HepG2 (cell line): Measurements from ENCODE around the gene SLC17A9. TPM values are rescaled to one million over a fixed set of nuclear protein-coding genes. Genes with fewer than 3 reads are reported as not detected.

Experiments
- ATAC-seq: fragments of 200-7000 bp; cut with Tn5 transposase; 3 replicates; pipeline ENCODE4 v1.9.1; 2020; ENCODE audit warnings: mild to moderate bottlenecking, moderate library complexity
- BruUV-seq: library from RNA; stranded (reverse); fragments of 400-500 nt; replicated peaks from 2 replicates; lab custom pipeline; 2021; lab: Mats Ljungman, UMichigan
- CTCF ChIA-PET: fragments of 300-600 bp; formaldehyde crosslinking; extraction: SDS; loops from one replicate; lab custom pipeline; 2021; ENCODE audit warnings: low total read pairs, inconsistent platforms, low intra/inter-chr PET ratio; lab: Yijun Ruan, JAX
- POLR2A ChIA-PET: fragments of 350-600 bp; sonication (Branson Sonifier 250); formaldehyde crosslinking; loops from one replicate; lab custom pipeline; 2020; ENCODE audit warnings: antibody characterized with exemption, inconsistent platforms; lab: Yijun Ruan, JAX
- DNase-seq: peaks from one replicate; pipeline ENCODE4 v3.0.0-alpha.2; 2015; ENCODE audit warnings: low spot score
- FAIRE-seq: peaks from 3 replicates; lab custom pipeline; 2011; peaks lifted over from hg19 to GRCh38; lab: Jason Lieb, UNC
- H2AFZ ChIP-seq: one replicate; pipeline ENCODE4 v1.6.1; 2011; ENCODE audit warnings: low read length, inconsistent platforms
- H3K27ac ChIP-seq: fragments of 300-600 bp; 3 replicates; pipeline ENCODE4 v1.8.0; 2011; ENCODE audit warnings: mixed run types, mild to moderate bottlenecking, mixed read lengths, low read length, inconsistent platforms; ENCODE audit not compliant: insufficient read depth; ENCODE audit errors: extremely low read length
- H3K27me3 ChIP-seq, 2 experiments: fragments of 200-600 bp in 1 of 2; 2 replicates in 1 of 2; 3 replicates in 1 of 2; pipeline versions ENCODE4 v1.6.0 to v1.8.0; 2011; ENCODE audit warnings: low read length in 2 of 2, mild to moderate bottlenecking in 2 of 2, moderate library complexity in 2 of 2, inconsistent platforms in 1 of 2; ENCODE audit not compliant: insufficient read depth in 2 of 2, control insufficient read depth in 1 of 2
- H3K36me3 ChIP-seq, 2 experiments: fragments of 200-600 bp in 1 of 2; replicated peaks in 1 of 2; 2 replicates in 1 of 2; 3 replicates in 1 of 2; pipeline versions ENCODE4 v1.5.1 to v1.8.0; 2011; ENCODE audit warnings: low read length in 2 of 2, inconsistent platforms in 1 of 2; ENCODE audit not compliant: insufficient read depth in 2 of 2, control insufficient read depth in 1 of 2
- H3K4me1 ChIP-seq: 2 replicates; pipeline ENCODE4 v1.5.1; 2012; ENCODE audit warnings: low read length, inconsistent platforms; ENCODE audit not compliant: insufficient read depth
- H3K4me2 ChIP-seq: 2 replicates; pipeline ENCODE4 v1.6.0; 2011; ENCODE audit warnings: low read depth, low read length, inconsistent platforms
- H3K4me3 ChIP-seq, 3 experiments: fragments of 200-600 bp in 1 of 3; sonication (generic), shearing (Covaris generic) in 1 of 3; replicated peaks in 1 of 3; 2 replicates each; pipeline ENCODE4 v1.5.1; 2011 to 2016; ENCODE audit warnings: low read length in 3 of 3, inconsistent platforms in 2 of 3, low read depth in 2 of 3, mild to moderate bottlenecking in 2 of 3, control low read depth in 1 of 3, mixed read lengths in 1 of 3; ENCODE audit not compliant: insufficient read depth in 1 of 3
- H3K79me2 ChIP-seq: one replicate; pipeline ENCODE4 v1.6.1; 2011; ENCODE audit warnings: low read length, inconsistent platforms; ENCODE audit not compliant: insufficient read depth
- H3K9ac ChIP-seq: 2 replicates; pipeline ENCODE4 v1.6.0; 2011; ENCODE audit warnings: mild to moderate bottlenecking, low read depth, low read length, inconsistent platforms; ENCODE audit not compliant: insufficient read depth
- H3K9me3 ChIP-seq: 2 replicates; pipeline ENCODE4 v1.5.1; 2012; ENCODE audit warnings: mild to moderate bottlenecking, low read length
- H4K20me1 ChIP-seq: 2 replicates; pipeline ENCODE4 v1.6.0; 2011; ENCODE audit warnings: inconsistent platforms, mild to moderate bottlenecking, low read length, moderate library complexity; ENCODE audit not compliant: insufficient read depth
- AKAP8 ChIP-seq: sonication (generic); formaldehyde crosslinking; IDR thresholded peaks from 2 replicates; pipeline ENCODE4 v1.5.1; 2020; ENCODE audit warnings: mild to moderate bottlenecking, missing genetic modification reagents
- GABPB1 ChIP-seq: IDR thresholded peaks from 2 replicates; pipeline ENCODE4 v1.6.1; 2016; ENCODE audit warnings: mild to moderate bottlenecking, missing genetic modification reagents, moderate library complexity, missing compliant biosample characterization
- GZF1 ChIP-seq: sonication (generic); formaldehyde crosslinking; IDR thresholded peaks from 2 replicates; pipeline ENCODE4 v1.5.1; 2020; ENCODE audit warnings: mild to moderate bottlenecking, missing genetic modification reagents
- HIVEP1 ChIP-seq: sonication (generic); formaldehyde crosslinking; IDR thresholded peaks from 2 replicates; pipeline ENCODE4 v1.4.0; 2020; ENCODE audit warnings: mild to moderate bottlenecking, missing genetic modification reagents
- IRF2 ChIP-seq: IDR thresholded peaks from 2 replicates; pipeline ENCODE4 v1.6.1; 2018; ENCODE audit warnings: missing genetic modification reagents, missing compliant biosample characterization
- JDP2 ChIP-seq: sonication (generic); formaldehyde crosslinking; IDR thresholded peaks from 2 replicates; pipeline ENCODE4 v1.8.1; 2022; ENCODE audit warnings: missing genetic modification reagents, borderline replicate concordance
- PAX8 ChIP-seq: sonication (generic); formaldehyde crosslinking; IDR thresholded peaks from 2 replicates; pipeline ENCODE4 v1.8.0; 2022; ENCODE audit warnings: mild to moderate bottlenecking, missing genetic modification reagents, borderline replicate concordance
- TBL1XR1 ChIP-seq: fragments of 150-350 bp; IDR thresholded peaks from 2 replicates; pipeline ENCODE4 v1.6.1; 2014; ENCODE audit warnings: borderline replicate concordance, low read length; ENCODE audit not compliant: partially characterized antibody
- ZMAT3 ChIP-seq: sonication (generic); formaldehyde crosslinking; conservative IDR thresholded peaks from 2 replicates; pipeline ENCODE4 v1.7.0; 2021; ENCODE audit warnings: missing genetic modification reagents
- ZNF253 ChIP-seq: sonication (generic); formaldehyde crosslinking; IDR thresholded peaks from 2 replicates; pipeline ENCODE4 v1.8.0; 2022; ENCODE audit warnings: mild to moderate bottlenecking, missing genetic modification reagents, borderline replicate concordance
- ZNF350 ChIP-seq: sonication (generic); formaldehyde crosslinking; IDR thresholded peaks from 2 replicates; pipeline ENCODE4 v1.4.0; 2020; ENCODE audit warnings: mild to moderate bottlenecking, low read depth, missing genetic modification reagents, borderline replicate concordance
- ZNF530 ChIP-seq: sonication (generic); formaldehyde crosslinking; IDR thresholded peaks from 2 replicates; pipeline ENCODE4 v1.5.0; 2020; ENCODE audit warnings: low read depth, mild to moderate bottlenecking, missing genetic modification reagents
- ZNF546 ChIP-seq: sonication (generic); formaldehyde crosslinking; conservative IDR thresholded peaks from 2 replicates; pipeline ENCODE4 v1.8.1; 2023; ENCODE audit warnings: mild to moderate bottlenecking, missing genetic modification reagents
- ZNF790 ChIP-seq: sonication (generic); formaldehyde crosslinking; IDR thresholded peaks from 2 replicates; pipeline ENCODE4 v1.8.0; 2022; ENCODE audit warnings: missing genetic modification reagents, mild to moderate bottlenecking, borderline replicate concordance
- ZSCAN21 ChIP-seq: sonication (generic); formaldehyde crosslinking; IDR thresholded peaks from 2 replicates; pipeline ENCODE4 v1.8.0; 2022; ENCODE audit warnings: mild to moderate bottlenecking, missing genetic modification reagents, moderate library complexity, borderline replicate concordance
- ZSCAN29 ChIP-seq: sonication (generic); formaldehyde crosslinking; conservative IDR thresholded peaks from 2 replicates; pipeline ENCODE4 v1.4.0; 2020; ENCODE audit warnings: mild to moderate bottlenecking, missing genetic modification reagents
- WGBS: methylation state at CpG from one replicate; pipeline ENCODE4 v1.1.6; 2017; ENCODE audit warnings: low lambda C conversion rate; 5-methylcytosine and 5-hydroxymethylcytosine counted together
- in situ Hi-C: cut with HindIII; loops from 2 replicates; pipeline ENCODE4 v1.10.0; 2017; ENCODE audit warnings: low pct_unique_long_range_greater_than_20kb; ENCODE audit not compliant: extremely low pct_ligation_motif_present
- intact Hi-C: fragments of 100-400 bp; cut with micrococcal nuclease; formaldehyde crosslinking; loops from one replicate; pipeline ENCODE4 v1.10.0; 2022; ENCODE audit not compliant: unreplicated experiment
- polyA plus RNA-seq, 8 experiments: library from polyadenylated mRNA; depleted of rRNA in 3 of 8; stranded (reverse) in 7 of 8; unstranded in 1 of 8; fragments of >200 nt; fragmentation: Illumina TruSeq in 4 of 8; extraction: Trizol in 4 of 8; gene quantifications; 2 replicates each; pipeline versions ENCODE4 v1.2.1 to v1.2.3, GENCODE V29; 2011 to 2016; ENCODE audit warnings: low read depth in 4 of 8, missing spikeins in 1 of 8, mixed read lengths in 1 of 8; ENCODE audit not compliant: insufficient read depth in 1 of 8
- total RNA-seq, 5 experiments: library from RNA; depleted of rRNA; stranded (reverse); fragments of >200 nt; fragmentation: Illumina TruSeq; extraction: Trizol; gene quantifications; 2 replicates each; pipeline ENCODE4 v1.2.3, GENCODE V29; 2016; ENCODE audit warnings: low read depth in 1 of 5
- TF ChIP-seq, protein P1 (sequence below): sonication (generic); formaldehyde crosslinking; IDR thresholded peaks from 2 replicates; pipeline ENCODE4 v1.4.0; 2020; ENCODE audit warnings: missing genetic modification reagents
- TF ChIP-seq, protein P2 (sequence below): sonication (generic); formaldehyde crosslinking; IDR thresholded peaks from 2 replicates; pipeline ENCODE4 v1.5.1; 2020; ENCODE audit warnings: missing genetic modification reagents, mild to moderate bottlenecking, borderline replicate concordance
- TF ChIP-seq, protein P3 (sequence below): sonication (generic); formaldehyde crosslinking; IDR thresholded peaks from 2 replicates; pipeline ENCODE4 v1.5.0; 2020; ENCODE audit warnings: missing genetic modification reagents

The SLC17A9 gene
- total and polyA plus RNA-seq, 2 of the 13 experiments (the other 11 are each of a cell fraction or from before 2014, with no cell fraction given): 110 to 191 TPM

DNA sequence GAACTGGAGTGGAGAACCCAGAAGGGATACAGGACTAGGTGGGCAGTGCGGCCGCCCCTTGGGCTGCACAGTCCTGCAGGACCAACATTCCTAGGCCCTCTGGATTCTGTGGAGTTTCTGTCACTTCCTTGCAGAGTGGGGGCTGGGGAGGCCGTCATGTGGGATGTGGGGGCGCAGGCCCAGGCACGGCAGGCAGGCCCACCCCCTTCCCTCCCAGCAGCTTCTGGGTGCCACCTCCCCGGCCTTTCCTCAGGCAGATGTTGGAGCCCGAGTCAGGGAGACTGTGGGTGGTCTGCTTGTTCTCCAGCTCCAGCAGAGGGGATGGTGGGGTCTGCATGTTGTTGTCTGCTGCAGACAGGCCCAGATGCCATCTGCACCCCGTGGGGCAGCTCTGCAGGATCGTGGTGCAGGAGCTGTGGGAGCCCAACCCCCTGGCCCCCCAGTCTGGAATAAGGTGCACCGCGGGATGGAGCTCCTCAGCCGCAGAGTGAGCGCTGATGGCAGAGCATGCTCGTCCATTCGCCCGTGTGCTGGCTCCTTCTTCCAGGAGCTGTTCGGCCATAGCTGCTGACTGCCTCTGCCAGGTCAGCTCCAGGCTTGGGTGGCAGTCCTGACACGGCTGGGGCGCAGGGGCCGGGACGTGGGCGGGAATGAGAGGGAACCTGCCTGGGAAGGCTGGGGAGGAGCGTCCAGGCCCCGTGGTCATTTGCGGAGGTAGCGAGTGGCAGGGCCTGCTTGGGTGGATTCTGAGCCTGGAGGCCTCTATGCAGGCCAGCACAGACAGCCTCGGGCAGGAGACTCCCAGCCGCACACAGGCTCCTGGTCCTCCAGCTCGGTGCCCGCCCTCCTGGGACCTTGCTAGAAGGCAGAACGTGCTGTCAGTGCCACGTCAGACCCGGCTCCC is 18.1 kb downstream of the SLC17A9 start:
- peak overlapping the region; percentile 63 for H3K9ac ChIP-seq
- intact Hi-C loops: no loop called here
- POLR2A ChIA-PET: interaction anchor here (0.6 to 2.8 kb wide), 13 partner anchors 8 to 1286 kb away, joined by 3 to 20 read pairs (median 4); partner anchors contain the start of gene GID8
- no peaks in the 10 kb centered on the region for H3K79me2 ChIP-seq
- H3K27me3 ChIP-seq: peaks cover 15 to 44% of the 10 kb centered on the region in 2 experiments
- CTCF ChIA-PET: interaction anchor here (0.7 kb wide), 1 partner anchor 70 kb away, joined by 3 read pairs; no protein-coding TSS in a partner anchor
- peak; percentile 61 for ATAC-seq
- no peak overlapping the region for H2AFZ ChIP-seq
- H3K4me2 ChIP-seq: peak overlapping the region; percentile 80
- in situ Hi-C loops: no loop called here
- H3K4me1 ChIP-seq: peaks cover 45% of the 10 kb centered on the region
- peak overlapping the region in 2 of 3 experiments; percentile 21 to 69; a peak in 4 of 6 replicates for H3K4me3 ChIP-seq
- no TSS peak for BruUV-seq
- peaks cover 27% of the 10 kb centered on the region; the same call in 1 of the 2 replicates for H4K20me1 ChIP-seq
- H3K9me3 ChIP-seq: no peaks in the 10 kb centered on the region
- H3K27ac ChIP-seq: no peak overlapping the region
- WGBS: 24% methylated on average over 20 of the region's 33 CpGs
- no peak for FAIRE-seq
- H3K36me3 ChIP-seq: peaks cover 12 to 13% of the 10 kb centered on the region in 2 experiments
- no peak for DNase-seq
- TF ChIP-seq ZSCAN29 (CRISPR knock-in tag) (peak; percentile 56; the same call in 1 of the 2 replicates), ZMAT3 (CRISPR knock-in tag) (peak; percentile 35; the same call in 1 of the 2 replicates), TBL1XR1 (no peak), GABPB1 (CRISPR knock-in tag) (peak; percentile 31; the same call in 1 of the 2 replicates), ZNF530 (CRISPR knock-in tag) (no peak), GZF1 (CRISPR knock-in tag) (no peak), ZNF790 (no peak), ZNF253 (CRISPR knock-in tag) (peak; percentile 7; the same call in 1 of the 2 replicates), ZNF546 (CRISPR knock-in tag) (0 out of 2 replicates have a peak, but pooled peaks have one; percentile 20), ZNF350 (CRISPR knock-in tag) (peak; percentile 59), PAX8 (CRISPR knock-in tag) (peak; percentile 58; the same call in 1 of the 2 replicates), HIVEP1 (CRISPR knock-in tag) (peak; percentile 75; the same call in 1 of the 2 replicates), AKAP8 (no peak; the same call in 1 of the 2 replicates), IRF2 (no peak), JDP2 (CRISPR knock-in tag) (no peak; the same call in 1 of the 2 replicates), ZSCAN21 (0 out of 2 replicates have a peak, but pooled peaks have one; percentile 6)
- TF ChIP-seq, protein P1, sequence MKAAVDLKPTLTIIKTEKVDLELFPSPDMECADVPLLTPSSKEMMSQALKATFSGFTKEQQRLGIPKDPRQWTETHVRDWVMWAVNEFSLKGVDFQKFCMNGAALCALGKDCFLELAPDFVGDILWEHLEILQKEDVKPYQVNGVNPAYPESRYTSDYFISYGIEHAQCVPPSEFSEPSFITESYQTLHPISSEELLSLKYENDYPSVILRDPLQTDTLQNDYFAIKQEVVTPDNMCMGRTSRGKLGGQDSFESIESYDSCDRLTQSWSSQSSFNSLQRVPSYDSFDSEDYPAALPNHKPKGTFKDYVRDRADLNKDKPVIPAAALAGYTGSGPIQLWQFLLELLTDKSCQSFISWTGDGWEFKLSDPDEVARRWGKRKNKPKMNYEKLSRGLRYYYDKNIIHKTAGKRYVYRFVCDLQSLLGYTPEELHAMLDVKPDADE: no peak
- TF ChIP-seq, protein P2, sequence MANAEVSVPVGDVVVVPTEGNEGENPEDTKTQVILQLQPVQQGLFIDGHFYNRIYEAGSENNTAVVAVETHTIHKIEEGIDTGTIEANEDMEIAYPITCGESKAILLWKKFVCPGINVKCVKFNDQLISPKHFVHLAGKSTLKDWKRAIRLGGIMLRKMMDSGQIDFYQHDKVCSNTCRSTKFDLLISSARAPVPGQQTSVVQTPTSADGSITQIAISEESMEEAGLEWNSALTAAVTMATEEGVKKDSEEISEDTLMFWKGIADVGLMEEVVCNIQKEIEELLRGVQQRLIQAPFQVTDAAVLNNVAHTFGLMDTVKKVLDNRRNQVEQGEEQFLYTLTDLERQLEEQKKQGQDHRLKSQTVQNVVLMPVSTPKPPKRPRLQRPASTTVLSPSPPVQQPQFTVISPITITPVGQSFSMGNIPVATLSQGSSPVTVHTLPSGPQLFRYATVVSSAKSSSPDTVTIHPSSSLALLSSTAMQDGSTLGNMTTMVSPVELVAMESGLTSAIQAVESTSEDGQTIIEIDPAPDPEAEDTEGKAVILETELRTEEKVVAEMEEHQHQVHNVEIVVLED (CRISPR knock-in tag): no peak; the same call in 1 of the 2 replicates
- TF ChIP-seq, protein P3, sequence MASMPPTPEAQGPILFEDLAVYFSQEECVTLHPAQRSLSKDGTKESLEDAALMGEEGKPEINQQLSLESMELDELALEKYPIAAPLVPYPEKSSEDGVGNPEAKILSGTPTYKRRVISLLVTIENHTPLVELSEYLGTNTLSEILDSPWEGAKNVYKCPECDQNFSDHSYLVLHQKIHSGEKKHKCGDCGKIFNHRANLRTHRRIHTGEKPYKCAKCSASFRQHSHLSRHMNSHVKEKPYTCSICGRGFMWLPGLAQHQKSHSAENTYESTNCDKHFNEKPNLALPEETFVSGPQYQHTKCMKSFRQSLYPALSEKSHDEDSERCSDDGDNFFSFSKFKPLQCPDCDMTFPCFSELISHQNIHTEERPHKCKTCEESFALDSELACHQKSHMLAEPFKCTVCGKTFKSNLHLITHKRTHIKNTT (CRISPR knock-in tag): no peak
